ENCODE data around the gene MEF2A. TPM values are rescaled to one million over a fixed set of nuclear protein-coding genes. Genes with fewer than 3 reads are reported as not detected.

Gene MEF2A
- total RNA-seq, 1 donor from 2014 or later: 25.4 TPM

DNA sequence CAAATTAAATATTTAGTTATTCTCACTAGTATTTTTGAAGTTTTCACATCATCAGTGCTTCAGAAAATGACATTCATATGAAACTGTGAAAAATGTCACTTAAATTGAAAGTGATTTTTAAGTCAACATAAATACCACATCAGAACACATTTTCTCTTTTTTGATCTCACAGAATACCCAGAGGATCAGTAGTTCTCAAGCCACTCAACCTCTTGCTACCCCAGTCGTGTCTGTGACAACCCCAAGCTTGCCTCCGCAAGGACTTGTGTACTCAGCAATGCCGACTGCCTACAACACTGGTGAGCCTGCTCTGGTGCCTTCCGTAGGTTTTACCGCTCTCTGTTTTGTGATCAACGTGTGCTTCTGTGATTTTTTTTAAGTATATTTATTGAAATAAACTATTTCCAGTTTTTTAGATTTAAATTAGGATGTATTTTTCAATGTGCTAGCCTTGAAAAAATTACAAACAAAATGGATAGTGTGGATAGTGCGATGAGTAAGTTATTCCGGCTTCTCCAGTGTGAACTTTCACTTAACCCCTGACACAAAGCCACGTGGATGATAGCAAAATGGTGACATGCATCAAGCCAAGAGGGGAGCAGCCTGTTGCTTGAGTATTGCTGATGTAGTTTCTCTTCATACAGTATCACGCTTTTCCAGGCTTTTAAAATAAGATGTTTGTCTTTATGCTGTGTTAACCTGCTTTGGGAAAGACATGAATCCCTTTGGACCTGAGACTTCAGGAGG, 140.9 kb downstream of the MEF2A start:
- DNase-seq: no peak

DNA sequence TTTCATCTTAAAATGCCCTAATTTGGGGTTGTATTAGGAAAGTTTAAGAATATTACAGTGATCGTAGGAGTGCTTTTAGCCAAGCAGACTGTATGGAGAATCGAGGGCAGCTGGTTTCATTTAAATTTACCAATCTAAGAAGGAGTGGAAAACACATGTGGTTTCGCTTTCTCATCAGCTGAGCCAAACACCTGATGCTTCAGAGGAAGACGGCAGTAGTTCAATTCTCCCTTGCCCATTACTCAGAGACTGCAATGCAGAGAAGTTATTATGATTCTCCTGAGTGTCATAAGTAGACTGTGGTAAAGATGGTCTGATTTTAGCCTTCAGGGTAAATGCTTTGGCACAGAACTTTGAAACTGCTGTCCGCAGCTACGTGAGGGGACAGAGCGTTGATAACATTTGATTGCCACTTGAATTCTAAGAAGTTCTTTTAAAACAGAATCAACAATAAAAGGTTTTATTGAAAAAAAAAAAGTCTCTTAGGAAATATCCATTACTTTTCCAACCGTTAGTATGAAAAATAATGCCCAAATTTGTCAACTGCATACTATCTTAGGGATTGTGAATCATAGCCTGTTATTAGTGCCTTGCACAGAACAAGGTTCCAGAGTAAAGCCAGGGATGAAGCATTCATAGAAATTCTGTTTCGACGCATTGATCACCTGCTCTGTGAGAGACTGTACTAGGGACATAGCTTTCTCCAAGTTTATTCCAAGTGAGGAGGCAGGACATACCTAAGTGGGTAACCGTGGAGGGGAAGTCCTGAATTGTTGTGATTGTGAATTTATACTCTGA, 141.9 kb downstream of the MEF2A start:
- peak; percentile 49 for DNase-seq

DNA sequence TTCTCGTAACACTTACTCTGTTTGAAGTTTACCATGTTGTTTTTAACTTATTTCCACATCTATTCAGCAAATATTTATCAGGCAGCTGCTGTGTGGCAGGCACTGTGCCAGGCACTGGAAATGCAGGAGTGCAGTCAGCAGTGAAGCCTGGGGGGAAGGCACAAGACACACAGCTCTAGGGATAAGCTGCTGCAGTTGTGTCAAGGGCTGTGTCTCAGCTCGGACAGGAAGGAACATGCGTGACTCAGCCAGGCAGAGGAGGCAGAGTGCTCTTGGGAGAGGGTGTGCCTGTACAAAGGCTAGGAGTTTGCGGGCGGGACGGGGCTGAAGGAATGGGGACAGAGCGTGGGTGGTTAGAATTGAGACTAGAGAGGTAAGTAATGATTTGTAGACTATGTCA, 142.8 kb downstream of the MEF2A start:
- DNase-seq: peak; percentile 95

DNA sequence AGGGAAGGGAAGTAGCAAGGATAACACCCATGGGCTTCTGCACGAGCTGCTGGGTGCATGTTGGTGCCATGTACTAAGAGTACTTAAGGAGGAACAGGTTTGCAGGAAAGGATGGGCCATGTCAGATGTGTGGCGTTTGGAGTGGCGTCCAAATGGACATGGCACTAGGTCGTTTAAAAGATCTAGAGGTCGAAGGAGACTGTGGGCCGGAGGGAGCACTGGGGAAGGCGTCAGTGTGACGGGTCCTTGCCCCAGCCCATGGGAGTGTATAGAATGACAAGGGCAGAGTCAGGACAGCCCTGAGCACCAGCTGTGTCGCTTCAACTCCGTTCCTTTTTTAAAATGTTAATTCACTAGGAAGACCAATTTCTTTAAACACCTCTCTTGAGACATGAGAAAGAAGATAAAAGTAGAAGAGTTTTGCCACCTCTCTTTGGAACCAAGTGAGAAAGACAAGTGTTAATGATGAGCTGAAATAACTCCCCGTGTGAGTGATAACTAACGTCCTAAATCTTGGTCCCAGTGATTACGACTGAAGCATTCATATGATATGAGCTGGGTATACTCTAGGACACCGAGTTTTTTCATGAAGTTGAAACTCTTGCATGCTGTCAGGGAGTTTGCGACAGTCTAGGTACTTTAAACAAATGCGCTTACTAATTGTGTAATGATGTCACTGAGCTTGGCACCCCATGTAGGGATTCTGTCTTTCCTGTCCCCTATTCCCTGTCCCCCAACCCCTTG, 143.6 kb downstream of the MEF2A start:
- no peak for DNase-seq

DNA sequence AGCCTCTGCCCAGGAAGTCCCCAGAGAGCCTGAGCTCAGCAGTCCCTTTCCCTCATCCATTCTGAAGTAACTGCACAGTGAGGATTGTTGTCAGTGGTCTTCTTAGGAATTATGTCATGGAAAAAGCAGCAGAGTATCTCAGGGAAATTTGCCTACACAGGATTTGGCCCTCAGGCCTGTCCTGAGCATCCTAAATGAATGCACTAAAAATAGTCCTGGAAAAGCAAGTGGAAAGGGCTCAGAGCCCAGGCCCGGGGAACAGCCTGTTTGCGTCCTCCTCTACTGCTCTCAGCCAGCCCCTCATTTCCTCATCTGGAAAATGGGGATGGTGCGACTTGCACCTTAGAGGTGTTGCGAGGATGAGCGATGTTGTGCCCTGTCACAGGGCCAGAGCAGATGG, 145.8 kb downstream of the MEF2A start:
- no peak for DNase-seq

DNA sequence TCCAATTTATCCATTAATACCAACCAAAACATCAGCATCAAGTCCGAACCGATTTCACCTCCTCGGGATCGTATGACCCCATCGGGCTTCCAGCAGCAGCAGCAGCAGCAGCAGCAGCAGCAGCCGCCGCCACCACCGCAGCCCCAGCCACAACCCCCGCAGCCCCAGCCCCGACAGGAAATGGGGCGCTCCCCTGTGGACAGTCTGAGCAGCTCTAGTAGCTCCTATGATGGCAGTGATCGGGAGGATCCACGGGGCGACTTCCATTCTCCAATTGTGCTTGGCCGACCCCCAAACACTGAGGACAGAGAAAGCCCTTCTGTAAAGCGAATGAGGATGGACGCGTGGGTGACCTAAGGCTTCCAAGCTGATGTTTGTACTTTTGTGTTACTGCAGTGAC, 146.6 kb downstream of the MEF2A start:
- DNase-seq: no peak

DNA sequence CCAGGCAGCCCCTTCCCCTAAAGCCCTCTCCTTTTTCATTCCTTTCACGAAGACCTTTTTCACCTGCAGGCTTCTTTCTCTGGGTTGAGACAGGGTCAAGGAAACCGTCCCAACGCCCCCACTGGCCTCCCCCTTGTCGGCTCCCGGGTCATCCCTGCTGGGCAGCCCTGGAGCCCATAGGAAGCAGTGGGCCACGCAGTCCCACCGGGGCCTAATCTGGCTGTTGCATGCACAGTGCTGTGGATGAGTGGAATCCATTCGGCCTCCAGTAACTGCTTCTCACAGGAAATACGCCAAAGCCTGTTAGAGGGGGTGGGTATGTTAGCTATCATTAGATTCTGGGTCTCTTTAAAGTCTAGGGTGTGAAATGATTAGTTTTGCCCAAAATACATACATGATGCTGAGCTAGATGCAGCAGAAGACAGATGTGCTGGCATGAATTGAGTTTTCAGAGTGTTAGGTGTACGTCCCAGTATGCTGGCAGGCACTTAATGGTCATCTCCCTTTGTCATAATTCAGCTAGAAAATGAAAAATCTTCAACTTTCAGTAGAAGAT, 150.8 kb downstream of the MEF2A start:
- no peak for DNase-seq

DNA sequence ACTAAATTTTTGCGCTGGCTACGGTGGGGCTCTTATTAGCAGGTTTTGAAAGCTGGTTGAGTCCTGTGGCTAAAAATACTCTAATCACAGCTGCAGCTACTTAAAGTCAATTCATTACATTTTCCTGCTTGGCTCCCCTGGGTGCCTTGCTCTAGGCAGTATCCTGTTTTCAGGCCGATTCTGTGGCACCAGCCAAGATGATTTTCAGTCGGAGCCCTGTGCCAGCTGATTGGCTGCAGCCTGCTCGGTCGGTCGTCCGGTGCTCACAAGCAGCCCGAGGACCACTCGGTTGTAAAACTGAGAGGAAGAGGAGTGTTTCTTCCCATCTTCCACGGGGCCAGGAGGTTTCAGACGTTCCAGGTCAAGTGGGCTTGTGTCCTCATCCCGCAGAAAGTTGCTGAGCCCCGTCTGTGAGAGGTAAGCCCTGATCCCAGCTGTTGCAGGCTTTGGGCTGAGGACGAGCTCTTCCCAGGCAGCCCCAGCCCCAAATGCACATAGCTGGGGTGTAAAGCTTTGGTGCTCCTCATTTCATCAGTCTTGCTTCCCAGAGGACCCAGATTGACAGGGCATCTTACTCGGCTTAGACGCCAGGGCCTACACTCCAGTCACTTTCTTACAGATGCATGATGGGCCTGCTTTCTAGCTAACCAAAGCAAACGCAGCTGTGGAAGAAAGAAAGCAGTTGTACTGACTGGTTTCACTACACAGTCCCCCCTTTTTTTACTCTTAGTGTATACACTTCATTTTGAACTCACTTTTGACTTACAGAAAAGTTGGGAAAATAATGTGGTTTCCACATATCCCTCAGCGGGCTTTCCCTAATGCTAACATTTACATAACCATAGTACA, 151.6 kb downstream of the MEF2A start:
- peak; percentile 41 for DNase-seq

DNA sequence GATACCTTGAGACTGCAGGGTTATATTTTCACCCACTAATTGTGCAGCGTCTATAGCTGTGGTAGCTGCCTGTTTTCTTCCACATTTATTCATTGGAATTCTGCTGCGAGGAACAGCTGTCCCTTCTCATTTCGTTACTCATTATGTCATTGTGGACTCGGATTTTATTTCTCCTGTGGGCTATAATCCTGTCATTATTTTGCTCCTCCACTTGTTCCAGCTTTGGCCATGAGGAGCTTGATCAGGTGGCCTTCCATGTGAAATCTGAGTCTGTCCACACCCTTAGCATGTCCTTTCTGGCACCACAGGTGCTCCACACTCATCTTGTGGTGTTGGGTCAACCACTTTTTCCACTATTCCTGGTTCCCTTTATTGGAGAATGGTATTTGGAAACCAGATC, 152.6 kb downstream of the MEF2A start:
- DNase-seq: no peak

DNA sequence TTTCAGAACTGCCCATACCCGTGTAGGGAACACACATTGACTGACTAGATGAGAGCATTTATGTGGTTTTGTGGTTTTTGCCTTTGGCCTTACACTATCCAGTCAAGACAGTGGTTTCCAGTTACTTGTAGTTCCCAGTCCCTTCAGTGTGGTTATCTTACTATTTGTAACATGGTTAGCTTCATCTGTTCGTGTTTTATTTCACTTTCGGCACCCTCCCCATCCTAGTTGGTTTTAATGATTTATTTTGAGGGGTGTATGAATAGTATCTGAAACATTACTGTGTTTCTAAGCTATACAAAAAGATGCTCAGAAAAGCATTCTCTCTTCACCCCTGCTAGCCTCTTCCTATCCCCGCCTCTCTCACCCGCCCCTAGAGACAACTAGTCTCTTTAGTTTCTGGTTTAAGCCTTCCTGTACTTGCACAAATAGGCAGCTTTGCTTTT, 153.3 kb downstream of the MEF2A start:
- DNase-seq: no peak

DNA sequence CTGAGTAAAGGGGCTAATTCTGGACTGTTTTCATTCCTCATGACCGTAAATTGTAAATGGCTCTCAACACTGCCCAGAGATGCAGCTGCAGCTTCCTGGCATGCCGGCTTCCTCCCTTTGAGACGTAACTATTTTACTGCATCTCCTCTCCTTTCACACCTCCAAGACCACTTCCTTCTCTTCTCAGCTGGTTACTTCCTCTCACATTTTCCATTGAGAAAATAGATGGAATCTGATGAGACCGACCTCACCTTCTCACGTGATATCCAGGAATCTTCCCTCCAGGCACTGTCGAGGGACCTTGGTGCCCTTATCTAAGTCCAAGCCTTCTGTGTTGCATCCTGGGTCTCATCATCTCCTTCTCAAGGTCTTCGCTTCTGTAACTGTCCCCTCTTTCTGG, 154.7 kb downstream of the MEF2A start:
- DNase-seq: no peak

DNA sequence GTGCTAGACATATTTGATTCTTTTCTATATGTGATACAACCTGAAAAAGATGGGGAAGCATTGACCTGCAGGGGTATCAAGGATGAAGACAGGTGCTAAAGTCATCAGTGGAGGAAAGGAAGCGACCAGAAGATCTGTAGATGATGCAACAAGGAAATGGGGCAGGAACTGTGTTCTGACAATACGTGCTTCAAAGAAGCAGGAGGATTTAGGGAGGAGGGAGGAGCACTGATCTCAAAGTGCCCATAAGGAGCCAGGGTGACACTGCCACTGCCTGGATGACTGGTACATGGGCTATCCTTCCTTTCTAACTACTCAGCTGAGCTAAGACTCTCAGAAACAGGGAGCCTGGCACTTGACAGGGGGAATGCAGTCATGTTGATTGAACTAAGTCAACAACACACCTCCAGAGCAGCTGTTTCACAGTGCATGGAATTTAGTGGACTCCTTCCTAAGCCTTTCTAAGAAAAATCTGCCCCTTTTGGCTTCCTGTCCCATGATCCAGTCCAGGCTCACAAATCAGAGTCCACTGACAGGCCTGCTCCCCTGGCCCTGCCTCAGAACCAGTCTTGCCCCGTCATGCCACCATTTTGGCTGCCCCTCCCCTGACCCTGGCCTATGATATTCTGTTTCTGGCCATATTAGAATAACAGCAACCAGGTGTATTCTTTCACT, 155.5 kb downstream of the MEF2A start:
- DNase-seq: no peak

DNA sequence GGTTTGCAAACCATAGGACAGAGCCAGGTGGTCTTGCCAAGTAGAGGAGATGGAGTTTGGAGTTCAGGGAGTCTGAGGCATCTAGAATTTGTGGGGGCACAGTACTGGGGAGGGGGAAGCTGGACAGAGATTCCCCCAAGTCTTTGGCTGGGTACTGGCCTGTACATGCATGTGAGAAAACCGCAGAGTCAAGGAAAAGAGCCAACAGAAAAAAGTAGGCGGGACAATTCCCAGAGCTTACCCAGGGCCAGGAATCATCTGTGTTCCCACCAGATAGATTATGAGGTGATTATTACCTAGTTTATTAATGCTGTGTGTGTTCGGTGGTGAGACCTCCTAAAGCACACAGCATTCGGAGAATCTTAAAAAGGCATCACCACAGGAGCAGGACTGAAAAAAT, 156.1 kb downstream of the MEF2A start:
- no peak for DNase-seq

DNA sequence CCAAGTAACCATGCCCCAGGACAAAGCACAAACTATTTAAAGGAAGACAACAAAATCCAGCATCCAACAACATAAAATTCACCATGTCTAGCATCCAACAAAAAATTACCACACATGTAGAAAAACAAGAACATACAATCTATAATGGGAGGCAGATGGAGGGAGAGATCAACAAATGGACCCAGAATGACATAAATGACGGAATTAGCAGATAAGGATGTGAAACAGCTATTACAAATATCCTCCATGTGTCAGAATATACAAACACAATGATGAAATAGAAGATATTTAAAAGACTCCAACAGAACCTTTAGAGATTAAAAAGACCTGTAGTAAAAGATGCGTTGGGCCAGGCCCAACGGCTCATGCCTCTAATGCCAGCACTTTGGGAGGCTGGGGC, 156.6 kb downstream of the MEF2A start:
- no peak for DNase-seq

DNA sequence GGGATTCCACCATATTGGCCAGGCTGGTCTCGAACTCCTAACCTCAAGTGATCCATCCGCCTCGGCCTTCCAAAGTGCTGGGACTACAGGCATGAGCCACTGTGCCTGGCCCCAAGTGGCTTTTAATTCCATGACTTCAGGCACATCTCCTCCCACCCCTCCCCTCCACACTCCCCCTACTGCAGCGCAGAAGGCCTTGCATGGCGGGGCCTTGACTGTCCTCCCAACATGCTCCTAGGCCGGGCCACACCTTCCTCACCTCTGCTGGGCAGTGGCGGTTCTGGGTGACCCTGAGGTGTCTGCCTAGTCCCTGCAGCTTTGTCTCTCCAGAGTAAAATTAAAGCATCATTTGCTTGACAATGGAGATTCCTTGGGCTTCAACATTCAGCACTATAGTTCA, 160.5 kb downstream of the MEF2A start:
- DNase-seq: no peak

DNA sequence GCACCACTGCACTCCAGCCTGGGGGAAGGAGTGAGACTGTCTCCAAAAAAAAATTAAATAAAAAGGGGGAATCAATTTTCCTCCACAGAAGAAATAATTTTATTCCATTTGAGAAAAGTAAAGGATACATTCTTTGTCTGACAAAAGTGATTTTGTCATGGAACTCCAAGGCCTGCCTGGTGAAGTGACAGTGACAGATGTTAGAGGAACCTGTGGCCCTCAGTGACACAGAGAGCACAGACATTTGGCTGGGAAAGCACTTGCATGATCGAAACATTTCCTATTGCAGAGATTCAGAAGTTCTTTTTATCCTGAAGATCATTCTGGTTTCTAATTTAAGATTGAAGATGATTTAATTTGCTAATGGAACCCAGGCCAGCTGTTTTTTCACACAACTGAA, 161.5 kb downstream of the MEF2A start:
- no peak for DNase-seq

DNA sequence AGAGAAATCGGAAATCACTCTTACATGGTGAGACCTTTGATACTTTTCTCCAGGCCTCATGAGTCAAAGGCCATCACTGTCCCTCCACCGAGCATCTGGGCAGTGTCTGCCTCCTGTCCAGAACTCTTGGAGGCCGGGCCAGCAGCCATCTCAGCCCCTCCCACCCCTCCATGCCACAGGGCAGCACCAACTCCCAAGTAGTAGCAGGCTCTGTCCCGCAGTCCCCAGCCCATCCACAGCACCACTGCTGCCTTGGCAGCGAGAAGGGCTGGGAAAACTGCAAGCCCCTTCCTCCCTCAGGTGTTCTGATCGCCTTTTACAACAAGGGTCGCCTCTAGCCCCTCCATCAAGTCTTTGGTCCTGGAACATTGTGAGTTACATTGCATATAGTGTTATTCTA, 161.9 kb downstream of the MEF2A start:
- DNase-seq: no peak

DNA sequence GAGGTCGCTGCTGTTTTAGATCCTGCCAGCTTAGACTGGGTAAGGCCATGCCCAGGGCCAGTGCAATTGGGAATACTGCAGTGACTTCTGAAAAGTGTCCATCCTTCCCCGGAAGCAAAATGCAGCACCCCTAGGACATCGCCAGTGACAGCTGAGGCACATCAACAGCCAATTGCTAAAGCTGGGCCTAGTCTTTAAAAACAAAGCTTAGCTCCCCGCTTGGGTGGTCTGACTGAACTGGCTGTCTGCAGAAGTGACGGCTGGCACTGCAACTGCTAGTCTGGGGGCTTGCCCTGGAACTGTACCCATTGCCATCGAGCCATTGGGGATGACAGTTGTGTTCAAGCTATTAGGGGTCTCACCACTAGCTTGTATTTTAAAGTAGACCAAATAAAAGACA, 163.1 kb downstream of the MEF2A start:
- DNase-seq: no peak

DNA sequence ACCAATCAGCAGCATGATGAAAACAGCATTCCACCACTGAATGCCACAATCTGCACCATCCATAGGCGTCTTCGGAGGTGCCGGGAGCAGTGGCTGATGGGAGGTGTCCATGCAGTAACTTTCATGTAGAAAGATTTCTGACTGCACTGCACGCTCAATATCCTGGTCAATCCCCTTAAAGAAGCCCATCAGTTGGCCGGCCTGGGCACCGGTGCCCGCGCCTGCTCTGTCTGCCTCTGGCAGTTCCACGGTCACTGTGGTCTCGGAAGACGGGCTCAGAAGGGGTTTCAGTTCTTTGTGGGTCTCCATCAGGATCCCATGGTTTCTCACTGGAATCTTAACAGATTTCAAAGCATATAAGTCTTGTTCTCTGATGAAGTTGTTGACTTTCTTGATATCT, 163.5 kb downstream of the MEF2A start:
- no peak for DNase-seq

DNA sequence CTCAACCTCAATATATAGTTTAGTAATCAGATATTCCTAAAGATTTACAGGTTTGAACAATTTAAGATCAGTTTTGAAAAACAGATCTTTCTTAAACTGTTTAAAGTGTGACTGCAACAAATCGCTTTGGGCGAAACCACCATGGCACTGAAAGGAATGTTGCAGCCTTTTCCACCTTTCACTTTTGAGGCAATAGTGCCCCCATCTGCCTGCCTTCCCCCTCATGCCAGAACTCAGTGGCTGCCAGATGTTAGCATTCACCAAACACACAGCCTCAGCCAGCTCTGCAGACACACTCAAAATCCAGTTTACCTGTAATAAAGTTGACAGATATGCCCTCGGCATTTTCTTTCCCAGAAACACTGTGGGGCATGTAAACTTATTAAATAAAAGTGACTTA, 164.1 kb downstream of the MEF2A start:
- peak; percentile 73 for DNase-seq

DNA sequence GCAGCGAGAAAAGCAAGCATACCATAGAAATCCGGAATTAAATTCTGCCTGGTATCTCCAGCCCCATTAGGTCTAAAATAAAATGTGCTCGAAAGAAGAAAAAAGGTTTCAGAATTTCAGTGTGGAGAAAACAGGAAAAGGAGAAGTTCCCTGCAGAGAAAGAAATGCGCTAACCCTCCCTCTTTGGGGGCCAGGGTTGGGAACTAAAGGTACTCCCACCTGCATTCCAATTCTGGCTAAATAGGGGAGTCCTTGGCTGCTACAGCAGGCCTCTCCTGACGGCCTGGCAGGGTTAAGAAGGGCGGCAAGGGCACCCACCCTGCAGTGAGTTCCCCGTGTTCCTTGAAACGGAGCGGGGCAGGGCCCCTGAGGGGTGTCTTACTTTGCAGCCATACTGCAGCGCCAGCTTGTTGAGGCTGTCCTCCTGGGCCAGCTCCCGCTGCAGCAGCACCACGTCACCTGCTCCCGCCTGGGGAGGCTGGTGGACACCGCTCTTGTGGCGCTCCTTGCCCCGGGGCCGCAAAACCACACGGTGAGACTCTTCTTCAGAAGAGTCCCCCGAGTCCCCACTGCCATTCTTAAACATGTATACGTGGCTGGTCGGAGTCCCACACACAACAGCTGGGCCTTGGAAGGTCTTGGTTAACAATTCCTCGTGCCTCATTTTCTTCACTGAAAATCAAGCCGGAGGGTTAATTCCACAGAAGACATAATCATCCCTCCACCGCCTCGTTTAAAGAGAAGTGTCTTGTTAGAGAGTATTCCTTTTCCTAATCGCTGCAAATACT, 165.7 kb downstream of the MEF2A start:
- no peak for DNase-seq

All from dermis blood vessel endothelial cell (primary cell).